ENCODE measurements around the gene ANKDD1B.

- TF ChIP-seq EZH2 (IDR thresholded peaks at IDR 0.05; ENCODE audit: insufficient read depth, poor library complexity, severe bottlenecking) = no peak
- TF ChIP-seq EZH2phosphoT487 (IDR thresholded peaks at IDR 0.05; ENCODE audit: insufficient read depth, low read depth) = no peak
Measured at GRCh38 chr5:75666801-75667200, 55.5 kb downstream of the ANKDD1B start.

All from GM23248 (cell line).